ENCODE measurements around the gene PCGF1. TPM values are rescaled to one million over a fixed set of nuclear protein-coding genes. Genes with fewer than 3 reads are reported as not detected.

PCGF1 gene
- total and polyA plus RNA-seq, 2 of the 13 experiments (the other 11 are each of a cell fraction or from before 2014, with no cell fraction given): 20.4 to 22.6 TPM

DNA sequence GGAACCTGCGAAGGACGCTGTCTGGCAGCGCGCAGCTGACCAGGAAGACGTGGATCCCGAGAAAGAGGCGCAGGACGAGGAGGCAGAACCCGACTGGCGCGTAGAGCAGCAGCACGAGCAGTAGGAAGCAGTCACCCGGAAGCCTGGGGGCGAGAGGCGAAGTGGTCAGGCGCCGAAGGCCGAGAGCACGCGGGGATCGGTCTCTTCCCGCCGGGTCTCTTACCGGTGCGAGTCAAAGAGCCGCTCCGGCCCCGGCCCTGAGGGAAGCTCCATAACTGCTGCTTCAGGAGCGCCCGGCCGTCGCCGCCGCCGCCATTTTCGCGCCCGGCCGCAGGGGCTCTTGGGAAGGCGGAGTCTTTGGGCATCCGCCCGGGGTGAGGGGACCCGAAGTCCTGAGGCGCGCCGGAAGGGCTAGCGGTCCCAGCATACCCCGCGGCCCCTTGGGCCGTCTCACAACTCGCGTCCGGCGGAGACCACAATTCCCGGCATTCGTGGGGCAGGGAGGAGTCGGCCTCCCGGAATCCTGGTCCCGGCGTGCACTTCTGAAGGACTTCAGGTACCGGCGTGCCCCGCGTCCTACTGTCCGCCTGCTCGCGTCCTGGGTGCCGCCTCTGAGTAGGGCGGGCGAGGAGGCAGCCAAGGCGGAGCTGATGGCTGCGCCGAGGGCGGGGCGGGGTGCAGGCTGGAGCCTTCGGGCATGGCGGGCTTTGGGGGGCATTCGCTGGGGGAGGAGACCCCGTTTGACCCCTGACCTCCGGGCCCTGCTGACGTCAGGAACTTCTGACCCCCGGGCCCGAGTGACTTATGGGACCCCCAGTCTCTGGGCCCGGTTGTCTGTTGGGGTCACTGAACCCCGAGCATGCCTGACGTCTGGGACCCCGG is 22.1 kb upstream of the PCGF1 start, which contains the start of the genes AUP1 and HTRA2 (continued):
- TF ChIP-seq, protein P1, sequence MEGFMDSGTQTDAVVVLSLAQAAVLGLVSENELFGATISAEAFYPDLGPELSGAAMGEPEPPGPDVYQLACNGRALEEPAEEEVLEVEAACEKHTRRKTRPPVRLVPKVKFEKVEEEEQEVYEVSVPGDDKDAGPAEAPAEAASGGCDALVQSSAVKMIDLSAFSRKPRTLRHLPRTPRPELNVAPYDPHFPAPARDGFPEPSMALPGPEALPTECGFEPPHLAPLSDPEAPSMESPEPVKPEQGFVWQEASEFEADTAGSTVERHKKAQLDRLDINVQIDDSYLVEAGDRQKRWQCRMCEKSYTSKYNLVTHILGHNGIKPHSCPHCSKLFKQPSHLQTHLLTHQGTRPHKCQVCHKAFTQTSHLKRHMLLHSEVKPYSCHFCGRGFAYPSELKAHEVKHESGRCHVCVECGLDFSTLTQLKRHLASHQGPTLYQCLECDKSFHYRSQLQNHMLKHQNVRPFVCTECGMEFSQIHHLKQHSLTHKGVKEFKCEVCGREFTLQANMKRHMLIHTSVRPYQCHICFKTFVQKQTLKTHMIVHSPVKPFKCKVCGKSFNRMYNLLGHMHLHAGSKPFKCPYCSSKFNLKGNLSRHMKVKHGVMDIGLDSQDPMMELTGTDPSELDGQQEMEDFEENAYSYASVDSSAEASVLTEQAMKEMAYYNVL (CRISPR knock-in tag; IDR thresholded peaks at IDR 0.05; ENCODE audit: borderline replicate concordance): peak; percentile 80
- TF ChIP-seq TSC22D2 (CRISPR knock-in tag; IDR thresholded peaks at IDR 0.05; ENCODE audit: borderline replicate concordance) (no peak), ZNF883 (CRISPR knock-in tag; IDR thresholded peaks at IDR 0.05; ENCODE audit: not compliant biosample characterization) (no peak), ZNF629 (CRISPR knock-in tag; conservative IDR thresholded peaks at IDR 0.05) (0 out of 2 replicates have a peak, but pooled peaks have one; percentile 25), KMT2B (CRISPR knock-in tag; IDR thresholded peaks at IDR 0.05) (peak; percentile 81), BCL6 (CRISPR knock-in tag; IDR thresholded peaks at IDR 0.05) (0 out of 2 replicates have a peak, but pooled peaks have one; percentile 27), NAIF1 (CRISPR knock-in tag; IDR thresholded peaks at IDR 0.05; ENCODE audit: borderline replicate concordance) (no peak), ZBTB7B (CRISPR knock-in tag; IDR thresholded peaks at IDR 0.05) (peak; percentile 55), MEIS2 (CRISPR knock-in tag; IDR thresholded peaks at IDR 0.05) (no peak), PRPF4 (IDR thresholded peaks at IDR 0.05; ENCODE audit: low read depth, low read length, poor library complexity, severe bottlenecking) (no peak)
- TF ChIP-seq, protein P2, sequence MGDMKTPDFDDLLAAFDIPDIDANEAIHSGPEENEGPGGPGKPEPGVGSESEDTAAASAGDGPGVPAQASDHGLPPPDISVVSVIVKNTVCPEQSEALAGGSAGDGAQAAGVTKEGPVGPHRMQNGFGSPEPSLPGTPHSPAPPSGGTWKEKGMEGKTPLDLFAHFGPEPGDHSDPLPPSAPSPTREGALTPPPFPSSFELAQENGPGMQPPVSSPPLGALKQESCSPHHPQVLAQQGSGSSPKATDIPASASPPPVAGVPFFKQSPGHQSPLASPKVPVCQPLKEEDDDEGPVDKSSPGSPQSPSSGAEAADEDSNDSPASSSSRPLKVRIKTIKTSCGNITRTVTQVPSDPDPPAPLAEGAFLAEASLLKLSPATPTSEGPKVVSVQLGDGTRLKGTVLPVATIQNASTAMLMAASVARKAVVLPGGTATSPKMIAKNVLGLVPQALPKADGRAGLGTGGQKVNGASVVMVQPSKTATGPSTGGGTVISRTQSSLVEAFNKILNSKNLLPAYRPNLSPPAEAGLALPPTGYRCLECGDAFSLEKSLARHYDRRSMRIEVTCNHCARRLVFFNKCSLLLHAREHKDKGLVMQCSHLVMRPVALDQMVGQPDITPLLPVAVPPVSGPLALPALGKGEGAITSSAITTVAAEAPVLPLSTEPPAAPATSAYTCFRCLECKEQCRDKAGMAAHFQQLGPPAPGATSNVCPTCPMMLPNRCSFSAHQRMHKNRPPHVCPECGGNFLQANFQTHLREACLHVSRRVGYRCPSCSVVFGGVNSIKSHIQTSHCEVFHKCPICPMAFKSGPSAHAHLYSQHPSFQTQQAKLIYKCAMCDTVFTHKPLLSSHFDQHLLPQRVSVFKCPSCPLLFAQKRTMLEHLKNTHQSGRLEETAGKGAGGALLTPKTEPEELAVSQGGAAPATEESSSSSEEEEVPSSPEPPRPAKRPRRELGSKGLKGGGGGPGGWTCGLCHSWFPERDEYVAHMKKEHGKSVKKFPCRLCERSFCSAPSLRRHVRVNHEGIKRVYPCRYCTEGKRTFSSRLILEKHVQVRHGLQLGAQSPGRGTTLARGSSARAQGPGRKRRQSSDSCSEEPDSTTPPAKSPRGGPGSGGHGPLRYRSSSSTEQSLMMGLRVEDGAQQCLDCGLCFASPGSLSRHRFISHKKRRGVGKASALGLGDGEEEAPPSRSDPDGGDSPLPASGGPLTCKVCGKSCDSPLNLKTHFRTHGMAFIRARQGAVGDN (CRISPR knock-in tag; IDR thresholded peaks at IDR 0.05): peak; percentile 95
- TF ChIP-seq, protein P3, sequence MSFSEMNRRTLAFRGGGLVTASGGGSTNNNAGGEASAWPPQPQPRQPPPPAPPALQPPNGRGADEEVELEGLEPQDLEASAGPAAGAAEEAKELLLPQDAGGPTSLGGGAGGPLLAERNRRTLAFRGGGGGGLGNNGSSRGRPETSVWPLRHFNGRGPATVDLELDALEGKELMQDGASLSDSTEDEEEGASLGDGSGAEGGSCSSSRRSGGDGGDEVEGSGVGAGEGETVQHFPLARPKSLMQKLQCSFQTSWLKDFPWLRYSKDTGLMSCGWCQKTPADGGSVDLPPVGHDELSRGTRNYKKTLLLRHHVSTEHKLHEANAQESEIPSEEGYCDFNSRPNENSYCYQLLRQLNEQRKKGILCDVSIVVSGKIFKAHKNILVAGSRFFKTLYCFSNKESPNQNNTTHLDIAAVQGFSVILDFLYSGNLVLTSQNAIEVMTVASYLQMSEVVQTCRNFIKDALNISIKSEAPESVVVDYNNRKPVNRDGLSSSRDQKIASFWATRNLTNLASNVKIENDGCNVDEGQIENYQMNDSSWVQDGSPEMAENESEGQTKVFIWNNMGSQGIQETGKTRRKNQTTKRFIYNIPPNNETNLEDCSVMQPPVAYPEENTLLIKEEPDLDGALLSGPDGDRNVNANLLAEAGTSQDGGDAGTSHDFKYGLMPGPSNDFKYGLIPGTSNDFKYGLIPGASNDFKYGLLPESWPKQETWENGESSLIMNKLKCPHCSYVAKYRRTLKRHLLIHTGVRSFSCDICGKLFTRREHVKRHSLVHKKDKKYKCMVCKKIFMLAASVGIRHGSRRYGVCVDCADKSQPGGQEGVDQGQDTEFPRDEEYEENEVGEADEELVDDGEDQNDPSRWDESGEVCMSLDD (CRISPR knock-in tag; IDR thresholded peaks at IDR 0.05; ENCODE audit: borderline replicate concordance): peak; percentile 73
- TF ChIP-seq, protein P4, sequence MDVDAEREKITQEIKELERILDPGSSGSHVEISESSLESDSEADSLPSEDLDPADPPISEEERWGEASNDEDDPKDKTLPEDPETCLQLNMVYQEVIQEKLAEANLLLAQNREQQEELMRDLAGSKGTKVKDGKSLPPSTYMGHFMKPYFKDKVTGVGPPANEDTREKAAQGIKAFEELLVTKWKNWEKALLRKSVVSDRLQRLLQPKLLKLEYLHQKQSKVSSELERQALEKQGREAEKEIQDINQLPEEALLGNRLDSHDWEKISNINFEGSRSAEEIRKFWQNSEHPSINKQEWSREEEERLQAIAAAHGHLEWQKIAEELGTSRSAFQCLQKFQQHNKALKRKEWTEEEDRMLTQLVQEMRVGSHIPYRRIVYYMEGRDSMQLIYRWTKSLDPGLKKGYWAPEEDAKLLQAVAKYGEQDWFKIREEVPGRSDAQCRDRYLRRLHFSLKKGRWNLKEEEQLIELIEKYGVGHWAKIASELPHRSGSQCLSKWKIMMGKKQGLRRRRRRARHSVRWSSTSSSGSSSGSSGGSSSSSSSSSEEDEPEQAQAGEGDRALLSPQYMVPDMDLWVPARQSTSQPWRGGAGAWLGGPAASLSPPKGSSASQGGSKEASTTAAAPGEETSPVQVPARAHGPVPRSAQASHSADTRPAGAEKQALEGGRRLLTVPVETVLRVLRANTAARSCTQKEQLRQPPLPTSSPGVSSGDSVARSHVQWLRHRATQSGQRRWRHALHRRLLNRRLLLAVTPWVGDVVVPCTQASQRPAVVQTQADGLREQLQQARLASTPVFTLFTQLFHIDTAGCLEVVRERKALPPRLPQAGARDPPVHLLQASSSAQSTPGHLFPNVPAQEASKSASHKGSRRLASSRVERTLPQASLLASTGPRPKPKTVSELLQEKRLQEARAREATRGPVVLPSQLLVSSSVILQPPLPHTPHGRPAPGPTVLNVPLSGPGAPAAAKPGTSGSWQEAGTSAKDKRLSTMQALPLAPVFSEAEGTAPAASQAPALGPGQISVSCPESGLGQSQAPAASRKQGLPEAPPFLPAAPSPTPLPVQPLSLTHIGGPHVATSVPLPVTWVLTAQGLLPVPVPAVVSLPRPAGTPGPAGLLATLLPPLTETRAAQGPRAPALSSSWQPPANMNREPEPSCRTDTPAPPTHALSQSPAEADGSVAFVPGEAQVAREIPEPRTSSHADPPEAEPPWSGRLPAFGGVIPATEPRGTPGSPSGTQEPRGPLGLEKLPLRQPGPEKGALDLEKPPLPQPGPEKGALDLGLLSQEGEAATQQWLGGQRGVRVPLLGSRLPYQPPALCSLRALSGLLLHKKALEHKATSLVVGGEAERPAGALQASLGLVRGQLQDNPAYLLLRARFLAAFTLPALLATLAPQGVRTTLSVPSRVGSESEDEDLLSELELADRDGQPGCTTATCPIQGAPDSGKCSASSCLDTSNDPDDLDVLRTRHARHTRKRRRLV (CRISPR knock-in tag; IDR thresholded peaks at IDR 0.05): peak; percentile 95
